Ishikawa (cell line): ENCODE results near the gene SLC10A7.

Source experiments
- CEBPB ChIP-seq: IDR thresholded peaks from 2 replicates; pipeline ENCODE4 v1.6.1; 2012
- CREB1 ChIP-seq: IDR thresholded peaks from 2 replicates; pipeline ENCODE4 v1.6.1; 2012; ENCODE audit warnings: low read depth
- EGR1 ChIP-seq: IDR thresholded peaks from 2 replicates; pipeline ENCODE4 v1.6.1; 2012
- EP300 ChIP-seq: IDR thresholded peaks from 2 replicates; pipeline ENCODE4 v1.6.1; 2012; ENCODE audit warnings: borderline replicate concordance
- FOXM1 ChIP-seq: IDR thresholded peaks from 2 replicates; pipeline ENCODE4 v1.6.1; 2012; ENCODE audit warnings: low read depth, borderline replicate concordance
- MAX ChIP-seq: IDR thresholded peaks from 2 replicates; pipeline ENCODE4 v1.6.1; 2012
- NFIC ChIP-seq: IDR thresholded peaks from 2 replicates; pipeline ENCODE4 v1.6.1; 2012
- RAD21 ChIP-seq: IDR thresholded peaks from 2 replicates; pipeline ENCODE4 v1.6.1; 2012; ENCODE audit warnings: low read depth
- REST ChIP-seq: IDR thresholded peaks from 2 replicates; pipeline ENCODE4 v1.6.1; 2012; ENCODE audit warnings: low read depth, mild to moderate bottlenecking
- TAF1 ChIP-seq: IDR thresholded peaks from 2 replicates; pipeline ENCODE4 v1.6.1; 2012; ENCODE audit warnings: low read depth, mild to moderate bottlenecking
- TCF12 ChIP-seq: IDR thresholded peaks from 2 replicates; pipeline ENCODE4 v1.6.1; 2012; ENCODE audit warnings: low read depth
- TEAD4 ChIP-seq: IDR thresholded peaks from 2 replicates; pipeline ENCODE4 v1.6.1; 2012
- YY1 ChIP-seq: IDR thresholded peaks from 2 replicates; pipeline ENCODE4 v1.6.1; 2012; ENCODE audit warnings: low read depth
- ZBTB7A ChIP-seq: IDR thresholded peaks from 2 replicates; pipeline ENCODE4 v1.6.1; 2012; ENCODE audit warnings: low read depth

GRCh38 chr4:146232131-146232722 lies 289.5 kb downstream of the SLC10A7 start:
- TF ChIP-seq CEBPB (no peak), EGR1 (no peak), MAX (no peak), EP300 (no peak), FOXM1 (no peak), RAD21 (no peak), TEAD4 (no peak), NFIC (no peak), TAF1 (no peak), TCF12 (no peak), YY1 (no peak), REST (no peak), CREB1 (no peak), ZBTB7A (no peak)
